Endothelial cell of umbilical vein (primary cell): ENCODE results near the gene ESYT2. TPM values are rescaled to one million over a fixed set of nuclear protein-coding genes. Genes with fewer than 3 reads are reported as not detected.

Experiments
- BruUV-seq: library from RNA; stranded (reverse); fragments of 400-500 nt; replicated peaks from 2 replicates; lab custom pipeline; 2021; lab: Mats Ljungman, UMichigan
- CTCF ChIA-PET: fragments of 300-600, 350-600 bp; sonication (Branson Sonifier 250); formaldehyde crosslinking; loops from one replicate; lab custom pipeline; 2021; ENCODE audit warnings: antibody characterized with exemption, inconsistent platforms; lab: Charles Lee
- POLR2A ChIA-PET: fragments of 300-600, 350-600 bp; sonication (Branson Sonifier 250); formaldehyde crosslinking; loops from one replicate; lab custom pipeline; 2021; ENCODE audit warnings: antibody characterized with exemption, inconsistent platforms; lab: Charles Lee
- DNase-seq: peaks from one replicate; pipeline ENCODE4 v3.0.0-alpha.2; 2011; ENCODE audit warnings: low read depth, low spot score
- FAIRE-seq: peaks from 2 replicates; lab custom pipeline; 2011; peaks lifted over from hg19 to GRCh38; lab: Jason Lieb, UNC
- H2AFZ ChIP-seq: 2 replicates; pipeline ENCODE4 v1.6.0; 2012; ENCODE audit warnings: low read depth, low read length, control low read depth, inconsistent platforms
- H3K27ac ChIP-seq: 2 replicates; pipeline ENCODE4 v1.5.1; 2011; ENCODE audit warnings: low read depth, mild to moderate bottlenecking, control low read depth, low read length, moderate library complexity; ENCODE audit not compliant: insufficient read depth
- H3K27me3 ChIP-seq, 2 experiments: 2 replicates each; pipeline versions ENCODE4 v1.6.0 to v1.6.1; 2011; ENCODE audit warnings: low read length in 2 of 2, mixed read lengths in 1 of 2; ENCODE audit not compliant: control insufficient read depth in 2 of 2, insufficient read depth in 2 of 2
- H3K36me3 ChIP-seq, 2 experiments: 2 replicates in 1 of 2; 3 replicates in 1 of 2; pipeline ENCODE4 v1.5.1; 2011; ENCODE audit warnings: low read length in 2 of 2, mild to moderate bottlenecking in 1 of 2, moderate library complexity in 1 of 2; ENCODE audit not compliant: control insufficient read depth in 2 of 2, insufficient read depth in 2 of 2; ENCODE audit errors: extremely low read depth in 1 of 2
- H3K4me1 ChIP-seq: 3 replicates; pipeline ENCODE4 v1.5.1; 2011; ENCODE audit warnings: mild to moderate bottlenecking, low read length; ENCODE audit not compliant: control insufficient read depth, insufficient read depth; ENCODE audit errors: extremely low read depth
- H3K4me2 ChIP-seq: 2 replicates; pipeline ENCODE4 v1.6.1; 2011; ENCODE audit warnings: low read length, control low read depth, mixed read lengths; ENCODE audit not compliant: insufficient read depth
- H3K4me3 ChIP-seq, 3 experiments: fragments of 200-600 bp in 1 of 3; sonication (generic), shearing (Covaris generic) in 1 of 3; replicated peaks in 1 of 3; 2 replicates each; pipeline ENCODE4 v1.5.1; 2011 to 2016; ENCODE audit warnings: control low read depth in 3 of 3, low read length in 3 of 3, mild to moderate bottlenecking in 2 of 3, inconsistent platforms in 1 of 3, low read depth in 1 of 3, moderate library complexity in 1 of 3; ENCODE audit not compliant: insufficient read depth in 1 of 3
- H3K79me2 ChIP-seq: 2 replicates; pipeline ENCODE4 v1.6.0; 2012; ENCODE audit warnings: low read length, inconsistent platforms; ENCODE audit not compliant: control insufficient read depth, insufficient read depth
- H3K9ac ChIP-seq: replicated peaks from 2 replicates; pipeline ENCODE3; 2011; ENCODE audit warnings: low read length, control low read depth; ENCODE audit not compliant: insufficient read depth; ENCODE audit errors: extremely low read depth
- H3K9me1 ChIP-seq: replicated peaks from 3 replicates; pipeline ENCODE4 v1.6.0; 2011; ENCODE audit warnings: mild to moderate bottlenecking, low read length; ENCODE audit not compliant: control insufficient read depth, insufficient read depth; ENCODE audit errors: extremely low read depth
- H3K9me3 ChIP-seq: replicated peaks from 2 replicates; pipeline ENCODE4 v1.5.1; 2012; ENCODE audit warnings: low read length, inconsistent platforms; ENCODE audit not compliant: control insufficient read depth, insufficient read depth
- H4K20me1 ChIP-seq: replicated peaks from 2 replicates; pipeline ENCODE3; 2011; ENCODE audit warnings: mild to moderate bottlenecking, low read length; ENCODE audit not compliant: control insufficient read depth, insufficient read depth; ENCODE audit errors: extremely low read depth
- CTCF ChIP-seq, 2 donors: IDR thresholded peaks; 1 replicate in 1 of 2; 2 replicates in 1 of 2; pipeline ENCODE4 v1.5.1; 2011; ENCODE audit warnings: low read length in 2 of 2, mild to moderate bottlenecking in 2 of 2, moderate library complexity in 2 of 2, control low read depth in 1 of 2, inconsistent platforms in 1 of 2, low read depth in 1 of 2; ENCODE audit not compliant: insufficient read depth in 1 of 2; ENCODE audit errors: extremely low read depth in 1 of 2
- FOS ChIP-seq: IDR thresholded peaks from 2 replicates; pipeline ENCODE4 v1.6.1; 2011; ENCODE audit warnings: mild to moderate bottlenecking, low read length, moderate library complexity, borderline replicate concordance; ENCODE audit not compliant: insufficient read depth
- GATA2 ChIP-seq: IDR thresholded peaks from 2 replicates; pipeline ENCODE4 v1.7.0; 2011; ENCODE audit warnings: low read depth, mild to moderate bottlenecking, moderate library complexity, mixed read lengths, low read length; ENCODE audit not compliant: insufficient read length, insufficient read depth
- MAX ChIP-seq: IDR thresholded peaks from 2 replicates; pipeline ENCODE4 v1.6.1; 2011; ENCODE audit not compliant: insufficient read depth, insufficient read length
- dilution Hi-C: fragments of 300-500 bp; cut with MboI; formaldehyde crosslinking; loops from one replicate; pipeline ENCODE4 v1.15.0; 2019; ENCODE audit warnings: low sequenced_read_pairs; ENCODE audit not compliant: extremely low pct_ligation_motif_present
- intact Hi-C: fragments of 100-400 bp; cut with micrococcal nuclease; formaldehyde crosslinking; loops from one replicate; pipeline ENCODE4 v1.10.0; 2022
- polyA plus RNA-seq, 4 experiments: library from polyadenylated mRNA; depleted of rRNA in 3 of 4; stranded (reverse) in 3 of 4; unstranded in 1 of 4; fragments of >200 nt; gene quantifications; 2 replicates each; pipeline versions ENCODE4 v1.2.1 to v1.2.3, GENCODE V29; 2011 to 2012; ENCODE audit warnings: missing spikeins in 1 of 4
- total RNA-seq: library from RNA; stranded (reverse); gene quantifications from 2 replicates; pipeline ENCODE4 v1.2.3, GENCODE V29; 2021

ESYT2 gene
- total and polyA plus RNA-seq, 2 donors (not counting 3 experiments of a cell fraction or from before 2014, with no cell fraction given): 18.8 to 46.6 TPM

- no peak overlapping the region for H3K4me2 ChIP-seq
- H3K27ac ChIP-seq: no peak overlapping the region
- dilution Hi-C loops: no loop called here
- TF ChIP-seq CTCF (IDR thresholded peaks at IDR 0.05; ENCODE audit: extremely low read depth in 1 of 2, insufficient read depth in 1 of 2, low read depth in 1 of 2, low read length in 2 of 2) (no peak), MAX (no peak), GATA2 (no peak), FOS (no peak)
- H3K4me3 ChIP-seq: no peak overlapping the region
- H3K9me3 ChIP-seq: no peaks in the 10 kb centered on the region
- H3K4me1 ChIP-seq: no peaks in the 10 kb centered on the region
- no peaks in the 10 kb centered on the region for H3K9me1 ChIP-seq
- no peak overlapping the region for H3K9ac ChIP-seq
- ChIA-PET CTCF (no interaction called here), POLR2A (no interaction called here)
- H3K27me3 ChIP-seq: no peaks in the 10 kb centered on the region
- no peak for FAIRE-seq
- no peaks in the 10 kb centered on the region for H3K79me2 ChIP-seq
- intact Hi-C loops: no loop called here
- no peak for DNase-seq
- H3K36me3 ChIP-seq: no peaks in the 10 kb centered on the region
- no peaks in the 10 kb centered on the region for H4K20me1 ChIP-seq
- BruUV-seq: no TSS peak
- H2AFZ ChIP-seq: no peak overlapping the region
Observed at GRCh38 chr7:158850545-158851102, 21.3 kb upstream of the ESYT2 start.
